Panc1 (cell line): ENCODE data around the gene XRCC2.

Source experiments
- SIN3A ChIP-seq: IDR thresholded peaks from 2 replicates; pipeline ENCODE4 v1.6.1; 2012; ENCODE audit warnings: low read depth, mild to moderate bottlenecking, low read length, moderate library complexity, borderline replicate concordance; ENCODE audit not compliant: insufficient read depth
- TF ChIP-seq, protein P1 (sequence below): fragments of 450-650 bp; IDR thresholded peaks from 2 replicates; pipeline ENCODE4 v1.5.1; 2017; ENCODE audit warnings: mild to moderate bottlenecking
- TF ChIP-seq, protein P2 (sequence below), 2 experiments: IDR thresholded peaks; 2 replicates each; pipeline ENCODE4 v1.6.1; 2011 to 2012; ENCODE audit warnings: low read depth in 2 of 2, control low read depth in 1 of 2, low read length in 1 of 2, mild to moderate bottlenecking in 1 of 2, moderate library complexity in 1 of 2; ENCODE audit not compliant: insufficient read depth in 1 of 2

DNA sequence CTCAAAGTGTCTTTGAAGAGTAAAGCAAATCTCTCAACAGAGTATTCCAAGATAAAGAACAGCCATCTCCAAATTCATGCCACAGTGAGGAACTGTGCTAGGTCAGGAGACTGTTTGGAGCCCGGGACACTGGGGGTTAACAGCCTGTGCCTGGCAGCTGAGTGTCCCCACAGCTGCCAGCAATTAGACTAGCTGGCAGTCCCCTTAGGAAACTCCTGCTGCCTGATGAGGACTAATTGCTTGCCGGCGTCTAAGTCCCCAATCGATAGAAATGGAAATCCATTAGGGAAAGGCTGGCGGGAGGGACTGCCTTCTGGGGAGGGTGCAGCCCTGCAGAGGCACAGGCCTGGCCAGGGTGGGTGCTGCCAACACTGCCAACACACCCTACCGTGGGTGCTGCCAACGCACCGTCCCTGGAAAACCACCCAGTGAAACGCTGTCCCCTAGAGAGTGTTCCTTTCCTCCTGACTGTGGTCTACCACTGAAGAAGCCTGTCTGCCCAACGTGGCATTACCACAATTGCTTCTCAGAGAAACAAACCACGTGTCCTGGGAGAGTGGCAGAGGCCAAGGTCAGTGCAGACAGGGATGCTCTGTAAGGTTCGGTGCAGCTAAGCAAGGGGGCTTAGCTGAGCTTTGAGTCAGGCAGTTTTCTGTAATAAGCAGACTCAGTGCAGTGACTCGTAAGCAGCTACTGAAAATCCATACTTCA is 60.8 kb downstream of the XRCC2 start:
- TF ChIP-seq, protein P1, sequence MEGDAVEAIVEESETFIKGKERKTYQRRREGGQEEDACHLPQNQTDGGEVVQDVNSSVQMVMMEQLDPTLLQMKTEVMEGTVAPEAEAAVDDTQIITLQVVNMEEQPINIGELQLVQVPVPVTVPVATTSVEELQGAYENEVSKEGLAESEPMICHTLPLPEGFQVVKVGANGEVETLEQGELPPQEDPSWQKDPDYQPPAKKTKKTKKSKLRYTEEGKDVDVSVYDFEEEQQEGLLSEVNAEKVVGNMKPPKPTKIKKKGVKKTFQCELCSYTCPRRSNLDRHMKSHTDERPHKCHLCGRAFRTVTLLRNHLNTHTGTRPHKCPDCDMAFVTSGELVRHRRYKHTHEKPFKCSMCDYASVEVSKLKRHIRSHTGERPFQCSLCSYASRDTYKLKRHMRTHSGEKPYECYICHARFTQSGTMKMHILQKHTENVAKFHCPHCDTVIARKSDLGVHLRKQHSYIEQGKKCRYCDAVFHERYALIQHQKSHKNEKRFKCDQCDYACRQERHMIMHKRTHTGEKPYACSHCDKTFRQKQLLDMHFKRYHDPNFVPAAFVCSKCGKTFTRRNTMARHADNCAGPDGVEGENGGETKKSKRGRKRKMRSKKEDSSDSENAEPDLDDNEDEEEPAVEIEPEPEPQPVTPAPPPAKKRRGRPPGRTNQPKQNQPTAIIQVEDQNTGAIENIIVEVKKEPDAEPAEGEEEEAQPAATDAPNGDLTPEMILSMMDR: no peak
- TF ChIP-seq SIN3A: no peak
- TF ChIP-seq, protein P2, sequence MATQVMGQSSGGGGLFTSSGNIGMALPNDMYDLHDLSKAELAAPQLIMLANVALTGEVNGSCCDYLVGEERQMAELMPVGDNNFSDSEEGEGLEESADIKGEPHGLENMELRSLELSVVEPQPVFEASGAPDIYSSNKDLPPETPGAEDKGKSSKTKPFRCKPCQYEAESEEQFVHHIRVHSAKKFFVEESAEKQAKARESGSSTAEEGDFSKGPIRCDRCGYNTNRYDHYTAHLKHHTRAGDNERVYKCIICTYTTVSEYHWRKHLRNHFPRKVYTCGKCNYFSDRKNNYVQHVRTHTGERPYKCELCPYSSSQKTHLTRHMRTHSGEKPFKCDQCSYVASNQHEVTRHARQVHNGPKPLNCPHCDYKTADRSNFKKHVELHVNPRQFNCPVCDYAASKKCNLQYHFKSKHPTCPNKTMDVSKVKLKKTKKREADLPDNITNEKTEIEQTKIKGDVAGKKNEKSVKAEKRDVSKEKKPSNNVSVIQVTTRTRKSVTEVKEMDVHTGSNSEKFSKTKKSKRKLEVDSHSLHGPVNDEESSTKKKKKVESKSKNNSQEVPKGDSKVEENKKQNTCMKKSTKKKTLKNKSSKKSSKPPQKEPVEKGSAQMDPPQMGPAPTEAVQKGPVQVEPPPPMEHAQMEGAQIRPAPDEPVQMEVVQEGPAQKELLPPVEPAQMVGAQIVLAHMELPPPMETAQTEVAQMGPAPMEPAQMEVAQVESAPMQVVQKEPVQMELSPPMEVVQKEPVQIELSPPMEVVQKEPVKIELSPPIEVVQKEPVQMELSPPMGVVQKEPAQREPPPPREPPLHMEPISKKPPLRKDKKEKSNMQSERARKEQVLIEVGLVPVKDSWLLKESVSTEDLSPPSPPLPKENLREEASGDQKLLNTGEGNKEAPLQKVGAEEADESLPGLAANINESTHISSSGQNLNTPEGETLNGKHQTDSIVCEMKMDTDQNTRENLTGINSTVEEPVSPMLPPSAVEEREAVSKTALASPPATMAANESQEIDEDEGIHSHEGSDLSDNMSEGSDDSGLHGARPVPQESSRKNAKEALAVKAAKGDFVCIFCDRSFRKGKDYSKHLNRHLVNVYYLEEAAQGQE (IDR thresholded peaks at IDR 0.05; ENCODE audit: insufficient read depth in 1 of 2, low read depth in 2 of 2, low read length in 1 of 2): no peak
